IPS-15b (cell line): Measurements from ENCODE around the gene WNK2.

ENCODE experiments used
- H3K27me3 ChIP-seq: one replicate; pipeline ENCODE4 v1.6.1; 2013; ENCODE audit warnings: low read length; ENCODE audit not compliant: control insufficient read depth, insufficient read depth
- H3K36me3 ChIP-seq: one replicate; pipeline ENCODE4 v1.6.1; 2013; ENCODE audit warnings: low read length; ENCODE audit not compliant: control insufficient read depth, insufficient read depth
- H3K4me1 ChIP-seq: one replicate; pipeline ENCODE4 v1.6.1; 2013; ENCODE audit warnings: mild to moderate bottlenecking, low read length; ENCODE audit not compliant: control insufficient read depth, insufficient read depth
- H3K4me3 ChIP-seq: one replicate; pipeline ENCODE4 v1.5.1; 2013; ENCODE audit warnings: low read depth, low read length
- H3K9ac ChIP-seq: one replicate; pipeline ENCODE4 v1.6.1; 2013; ENCODE audit warnings: low read depth, mild to moderate bottlenecking, low read length
- H3K9me3 ChIP-seq: one replicate; pipeline ENCODE4 v1.6.1; 2013; ENCODE audit warnings: mild to moderate bottlenecking, low read length; ENCODE audit not compliant: control insufficient read depth, insufficient read depth

WNK2 gene

GRCh38 chr9:93263334-93264229 lies 79.6 kb downstream of the WNK2 start:
- H3K36me3 ChIP-seq, result peaks cover 5% of the 10 kb centered on the region
- no peaks in the 10 kb centered on the region for H3K9me3 ChIP-seq
- no peaks in the 10 kb centered on the region for H3K27me3 ChIP-seq
- H3K4me3 ChIP-seq, result no peak overlapping the region
- H3K9ac ChIP-seq, result no peak overlapping the region
- H3K4me1 ChIP-seq, result no peaks in the 10 kb centered on the region

- no peaks in the 10 kb centered on the region for H3K4me1 ChIP-seq
- H3K36me3 ChIP-seq, result peaks cover 5% of the 10 kb centered on the region
- no peak overlapping the region for H3K9ac ChIP-seq
- H3K9me3 ChIP-seq, result no peaks in the 10 kb centered on the region
- H3K4me3 ChIP-seq, result no peak overlapping the region
- H3K27me3 ChIP-seq, result no peaks in the 10 kb centered on the region
Observed at GRCh38 chr9:93264338-93265125, 80.6 kb downstream of the WNK2 start.

DNA sequence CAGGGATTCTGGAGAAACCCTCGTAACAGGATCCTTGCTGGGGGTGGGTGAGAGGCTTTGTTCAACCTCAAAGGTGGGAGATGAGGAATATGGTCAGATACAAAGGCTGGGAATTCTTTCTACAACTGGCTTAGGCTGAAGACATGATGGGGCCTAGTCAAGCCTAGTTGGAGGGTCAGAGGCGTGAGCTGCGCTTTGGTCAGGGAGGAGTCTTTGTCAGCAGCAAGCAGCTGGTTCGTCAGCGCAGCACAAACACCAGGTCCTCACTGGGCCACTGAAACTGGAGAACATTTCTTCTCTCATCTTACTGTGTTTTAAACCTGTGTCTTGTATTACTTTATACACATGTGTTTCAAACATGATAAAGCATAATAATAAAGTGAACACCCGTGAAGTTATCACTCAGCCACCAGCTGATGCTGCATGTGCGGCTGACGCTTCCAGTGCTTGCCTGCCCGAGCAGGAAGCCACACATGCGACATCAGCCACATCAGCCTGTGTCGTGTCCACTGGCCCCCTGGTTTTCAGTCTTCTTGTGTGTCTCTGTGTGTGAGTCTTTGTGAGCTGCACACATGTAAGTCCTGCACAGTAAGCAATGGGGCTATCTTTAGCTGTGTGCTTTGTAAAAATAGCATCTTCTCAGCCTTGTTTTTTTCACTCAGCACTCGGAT lies 81.5 kb downstream of the WNK2 start:
- H3K4me1 ChIP-seq, result no peaks in the 10 kb centered on the region
- no peak overlapping the region for H3K4me3 ChIP-seq
- no peaks in the 10 kb centered on the region for H3K27me3 ChIP-seq
- no peak overlapping the region for H3K9ac ChIP-seq
- H3K9me3 ChIP-seq, result no peaks in the 10 kb centered on the region
- H3K36me3 ChIP-seq, result peaks cover 5% of the 10 kb centered on the region

- no peaks in the 10 kb centered on the region for H3K4me1 ChIP-seq
- peaks cover 8% of the 10 kb centered on the region for H3K36me3 ChIP-seq
- no peak overlapping the region for H3K4me3 ChIP-seq
- no peaks in the 10 kb centered on the region for H3K27me3 ChIP-seq
- no peaks in the 10 kb centered on the region for H3K9me3 ChIP-seq
- no peak overlapping the region for H3K9ac ChIP-seq
Observed at GRCh38 chr9:93265972-93266371, 82.0 kb downstream of the WNK2 start.

DNA sequence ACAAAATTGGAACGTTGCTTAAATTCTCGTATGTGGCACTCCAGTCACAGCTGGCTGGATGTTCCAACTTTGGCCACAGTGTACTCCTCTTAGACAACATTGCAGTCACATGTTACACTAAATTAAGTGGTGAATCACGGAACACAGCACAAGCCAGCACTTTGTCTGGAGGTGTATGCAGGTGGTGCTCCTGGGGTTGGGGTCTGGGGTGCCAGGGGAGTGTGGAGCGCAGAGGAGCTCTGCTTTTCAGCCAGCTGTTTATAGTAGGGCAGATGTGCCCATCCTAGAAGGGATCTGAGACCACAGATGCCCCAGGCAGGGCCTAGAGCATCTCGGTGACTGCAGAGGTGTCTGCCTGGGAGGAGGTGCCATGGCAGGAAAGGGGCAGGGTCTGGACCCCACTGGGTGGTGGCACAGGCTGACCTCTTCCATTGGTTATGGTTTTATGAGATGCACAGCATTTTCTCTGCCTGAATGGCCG lies 82.6 kb downstream of the WNK2 start:
- H3K27me3 ChIP-seq, result no peaks in the 10 kb centered on the region
- no peak overlapping the region for H3K4me3 ChIP-seq
- no peaks in the 10 kb centered on the region for H3K4me1 ChIP-seq

GRCh38 chr9:93267091-93267541 lies 83.2 kb downstream of the WNK2 start:
- Histone ChIP-seq H3K9ac (no peak overlapping the region), H3K9me3 (no peaks in the 10 kb centered on the region), H3K4me1 (no peaks in the 10 kb centered on the region), H3K36me3 (peaks cover 8% of the 10 kb centered on the region), H3K4me3 (no peak overlapping the region), H3K27me3 (no peaks in the 10 kb centered on the region)

More for the DNA sequence above, 82.6 kb downstream of the WNK2 start:
- H3K9me3 ChIP-seq, result no peaks in the 10 kb centered on the region
- H3K9ac ChIP-seq, result no peak overlapping the region
- peaks cover 8% of the 10 kb centered on the region for H3K36me3 ChIP-seq

- Histone ChIP-seq H3K4me3 (no peak overlapping the region), H3K27me3 (no peaks in the 10 kb centered on the region), H3K9ac (no peak overlapping the region), H3K9me3 (no peaks in the 10 kb centered on the region), H3K36me3 (peaks cover 7% of the 10 kb centered on the region), H3K4me1 (no peaks in the 10 kb centered on the region)
Observed at GRCh38 chr9:93267681-93268505, 84.0 kb downstream of the WNK2 start.

DNA sequence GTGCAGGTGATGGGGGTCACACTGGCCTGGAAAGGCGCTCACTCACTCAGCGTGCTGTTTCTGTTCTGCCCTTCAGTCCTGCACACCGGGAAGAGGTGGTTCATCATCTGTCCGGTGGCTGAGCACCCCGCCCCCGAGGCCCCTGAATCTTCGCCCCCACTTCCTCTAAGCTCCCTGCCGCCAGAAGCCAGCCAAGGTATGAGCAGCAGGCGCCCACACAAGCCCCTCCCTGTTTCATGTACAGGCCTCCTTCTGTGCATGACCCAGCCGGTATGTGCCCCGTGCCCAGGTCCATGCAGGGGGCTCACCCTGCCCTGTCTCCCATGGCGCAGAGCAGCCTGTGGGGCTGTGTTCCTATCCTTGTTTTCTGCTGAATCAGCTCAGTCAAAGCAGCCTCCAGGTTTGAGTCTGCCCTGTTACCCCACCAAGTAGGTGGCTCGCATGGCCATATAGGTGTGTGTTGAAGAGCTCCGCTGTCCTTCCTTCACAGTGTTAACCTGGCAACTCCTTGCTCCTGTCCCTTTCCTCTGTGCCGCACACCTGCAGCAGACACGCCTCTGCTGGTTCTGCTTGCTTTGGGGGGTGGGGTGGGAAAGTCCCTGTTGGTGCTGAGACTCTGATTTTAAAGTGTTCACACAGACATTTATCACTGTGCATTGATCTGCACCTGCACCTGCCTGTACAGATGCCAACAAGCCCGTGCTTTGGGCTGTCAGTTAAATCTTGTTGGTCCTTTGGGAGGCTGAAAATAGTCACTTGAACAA lies 84.8 kb downstream of the WNK2 start:
- Histone ChIP-seq H3K4me3 (no peak overlapping the region), H3K4me1 (no peaks in the 10 kb centered on the region), H3K9ac (no peak overlapping the region), H3K36me3 (peaks cover 5% of the 10 kb centered on the region), H3K27me3 (no peaks in the 10 kb centered on the region), H3K9me3 (no peaks in the 10 kb centered on the region)

DNA sequence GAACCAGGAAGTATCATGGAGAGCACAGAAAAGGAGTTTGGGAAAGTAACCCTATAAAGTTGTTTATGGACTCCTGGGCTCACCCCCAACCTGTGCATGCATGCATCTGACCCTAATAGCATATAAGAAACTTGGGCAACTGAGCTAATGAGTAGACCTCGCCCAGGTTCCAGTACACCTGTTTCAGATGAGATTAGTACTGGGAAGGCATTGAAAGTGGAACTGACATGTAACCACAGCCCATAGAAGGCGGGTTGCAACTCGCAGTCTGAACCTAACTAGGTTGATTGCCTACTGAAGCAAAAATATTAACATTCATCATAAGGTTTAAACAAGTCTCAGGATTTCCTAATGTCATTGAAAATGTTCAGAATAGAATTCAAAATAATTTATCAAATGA lies 87.0 kb downstream of the WNK2 start:
- no peak overlapping the region for H3K4me3 ChIP-seq
- H3K27me3 ChIP-seq, result no peaks in the 10 kb centered on the region
- H3K4me1 ChIP-seq, result no peaks in the 10 kb centered on the region
- peaks cover 3% of the 10 kb centered on the region for H3K36me3 ChIP-seq
- no peak overlapping the region for H3K9ac ChIP-seq
- no peaks in the 10 kb centered on the region for H3K9me3 ChIP-seq

DNA sequence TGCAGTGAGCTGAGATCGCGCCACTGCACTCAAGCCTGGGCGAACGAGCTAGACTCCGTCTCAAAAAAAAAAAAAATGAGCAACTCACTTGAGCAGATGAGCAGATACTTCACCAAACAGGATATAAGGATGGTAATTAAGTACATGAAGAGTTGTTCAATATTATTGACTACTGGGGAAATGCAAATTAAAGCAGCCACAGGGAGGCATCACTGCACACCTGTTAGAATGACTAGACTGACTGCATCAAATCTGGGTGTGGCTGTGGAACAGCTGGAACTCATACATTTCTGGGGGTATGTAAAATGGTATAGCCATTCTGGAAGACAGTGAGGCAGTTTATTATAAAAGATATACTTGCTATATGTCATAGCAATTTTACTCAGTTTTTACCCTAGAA lies 93.0 kb downstream of the WNK2 start:
- no peak overlapping the region for H3K4me3 ChIP-seq
- no peaks in the 10 kb centered on the region for H3K36me3 ChIP-seq
- no peaks in the 10 kb centered on the region for H3K4me1 ChIP-seq
- no peaks in the 10 kb centered on the region for H3K9me3 ChIP-seq
- no peak overlapping the region for H3K9ac ChIP-seq
- no peaks in the 10 kb centered on the region for H3K27me3 ChIP-seq
